ENCODE measurements around the gene SV2C. TPM values are rescaled to one million over a fixed set of nuclear protein-coding genes. Genes with fewer than 3 reads are reported as not detected.
A peak's percentile ranks its signal among the peaks of the same experiment; 100 is the strongest.

The SV2C gene
- total RNA-seq, 2 donors from 2014 or later = 0.20 to 0.35 TPM

GRCh38 chr5:76269932-76270610 is 186.9 kb downstream of the SV2C start:
- no peak for TF ChIP-seq CTCF (IDR thresholded peaks at IDR 0.05)
- Histone ChIP-seq H3K4me1 (no peaks in the 10 kb centered on the region), H3K9me3 (no peaks in the 10 kb centered on the region), H3K27me3 (no peaks in the 10 kb centered on the region), H3K36me3 (no peaks in the 10 kb centered on the region), H3K4me3 (no peak overlapping the region), H3K27ac (no peak overlapping the region), H3K9ac (ENCODE audit: low read depth in 2 of 2, low read length in 2 of 2) (no peak overlapping the region)
- intact Hi-C loops (cut with DNase I) = no loop called here
- DNase-seq = no peak

- H3K36me3 ChIP-seq = no peaks in the 10 kb centered on the region
- H3K9ac ChIP-seq (ENCODE audit: low read depth in 2 of 2, low read length in 2 of 2) = no peak overlapping the region
- intact Hi-C loops (cut with DNase I) = no loop called here
- no peak overlapping the region for H3K27ac ChIP-seq
- H3K4me3 ChIP-seq = no peak overlapping the region
- no peak for DNase-seq
- no peaks in the 10 kb centered on the region for H3K9me3 ChIP-seq
- no peak for TF ChIP-seq CTCF (IDR thresholded peaks at IDR 0.05)
- H3K27me3 ChIP-seq = no peaks in the 10 kb centered on the region
- H3K4me1 ChIP-seq = no peaks in the 10 kb centered on the region
Observed at GRCh38 chr5:76271836-76272235, 188.7 kb downstream of the SV2C start.

- H3K27ac ChIP-seq = peak overlapping the region; percentile 22
- no peaks in the 10 kb centered on the region for H3K9me3 ChIP-seq
- intact Hi-C loops (cut with DNase I) = no loop called here
- TF ChIP-seq CTCF (IDR thresholded peaks at IDR 0.05) = no peak
- no peaks in the 10 kb centered on the region for H3K36me3 ChIP-seq
- no peaks in the 10 kb centered on the region for H3K27me3 ChIP-seq
- peak; percentile 59 for DNase-seq
- no peaks in the 10 kb centered on the region for H3K4me1 ChIP-seq
- no peak overlapping the region for H3K9ac ChIP-seq (ENCODE audit: low read depth in 2 of 2, low read length in 2 of 2)
- H3K4me3 ChIP-seq = no peak overlapping the region
Observed at GRCh38 chr5:76273206-76273885, 190.2 kb downstream of the SV2C start.

GRCh38 chr5:76274571-76274970 is 191.4 kb downstream of the SV2C start:
- Histone ChIP-seq H3K27ac (no peak overlapping the region), H3K9ac (ENCODE audit: low read depth in 2 of 2, low read length in 2 of 2) (no peak overlapping the region), H3K4me1 (no peaks in the 10 kb centered on the region), H3K9me3 (no peaks in the 10 kb centered on the region), H3K4me3 (no peak overlapping the region), H3K27me3 (no peaks in the 10 kb centered on the region), H3K36me3 (no peaks in the 10 kb centered on the region)
- DNase-seq = no peak
- intact Hi-C loops (cut with DNase I) = no loop called here
- TF ChIP-seq CTCF (IDR thresholded peaks at IDR 0.05) = no peak

GRCh38 chr5:76277736-76278135 is 194.6 kb downstream of the SV2C start:
- H3K36me3 ChIP-seq = no peaks in the 10 kb centered on the region
- no peak overlapping the region for H3K4me3 ChIP-seq
- intact Hi-C loops (cut with DNase I) = no loop called here
- no peak overlapping the region for H3K9ac ChIP-seq (ENCODE audit: low read depth in 2 of 2, low read length in 2 of 2)
- no peaks in the 10 kb centered on the region for H3K27me3 ChIP-seq
- H3K27ac ChIP-seq = no peak overlapping the region
- TF ChIP-seq CTCF (IDR thresholded peaks at IDR 0.05) = no peak
- H3K9me3 ChIP-seq = no peaks in the 10 kb centered on the region
- DNase-seq = no peak
- no peaks in the 10 kb centered on the region for H3K4me1 ChIP-seq
